Measurements from ENCODE around the gene SCO2.

GRCh38 chr22:50522208-50522805, 3.1 kb downstream of the SCO2 start:
- TF ChIP-seq CTCF (IDR thresholded peaks at IDR 0.05) = no peak
- TF ChIP-seq POLR2A (IDR thresholded peaks at IDR 0.05) = no peak

All from transverse colon (tissue), 3 donors.